HL-60 (cell line): Measurements from ENCODE around the gene EIF4B.

Source experiments
- DNase-seq, 2 experiments: peaks; one replicate each; pipeline ENCODE4 v3.0.0-alpha.2; 2010 to 2020; ENCODE audit warnings: low read depth in 1 of 2, low spot score in 1 of 2
- H3K27ac ChIP-seq: fragments of 250-450 bp; sonication (Bioruptor Pico); replicated peaks from 2 replicates; pipeline ENCODE4 v1.5.1; 2020; ENCODE audit warnings: mild to moderate bottlenecking, moderate library complexity
- H3K27me3 ChIP-seq: fragments of 250-450 bp; sonication (Bioruptor Pico); 2 replicates; pipeline ENCODE4 v1.5.1; 2021; ENCODE audit warnings: mild to moderate bottlenecking, moderate library complexity; ENCODE audit not compliant: insufficient read depth, poor library complexity, severe bottlenecking
- H3K4me3 ChIP-seq: replicated peaks from 2 replicates; pipeline ENCODE4 v1.5.1; 2011; ENCODE audit warnings: mild to moderate bottlenecking, control low read depth, low read length; ENCODE audit not compliant: insufficient read depth
- CTCF ChIP-seq: IDR thresholded peaks from one replicate; pipeline ENCODE4 v1.5.1; 2011; ENCODE audit warnings: low read length, control low read depth, inconsistent platforms; ENCODE audit not compliant: insufficient read depth
- GABPA ChIP-seq: IDR thresholded peaks from 2 replicates; pipeline ENCODE4 v1.6.1; 2012; ENCODE audit warnings: low read depth
- POLR2AphosphoS5 ChIP-seq: IDR thresholded peaks from 2 replicates; pipeline ENCODE4 v1.6.1; 2012; ENCODE audit warnings: low read depth
- REST ChIP-seq: IDR thresholded peaks from 2 replicates; pipeline ENCODE4 v1.6.1; 2012; ENCODE audit warnings: low read depth; ENCODE audit not compliant: insufficient replicate concordance
- SPI1 ChIP-seq: IDR thresholded peaks from 2 replicates; pipeline ENCODE4 v1.6.1; 2012; ENCODE audit warnings: low read depth, mild to moderate bottlenecking, borderline replicate concordance

EIF4B gene

GRCh38 chr12:52971679-52972329, 34.5 kb upstream of the EIF4B start:
- Histone ChIP-seq H3K4me3 (no peak overlapping the region), H3K27me3 (no peaks in the 10 kb centered on the region), H3K27ac (no peak overlapping the region)
- no peak for TF ChIP-seq REST
- no peak for TF ChIP-seq GABPA
- TF ChIP-seq SPI1: no peak
- DNase-seq: no peak

DNA sequence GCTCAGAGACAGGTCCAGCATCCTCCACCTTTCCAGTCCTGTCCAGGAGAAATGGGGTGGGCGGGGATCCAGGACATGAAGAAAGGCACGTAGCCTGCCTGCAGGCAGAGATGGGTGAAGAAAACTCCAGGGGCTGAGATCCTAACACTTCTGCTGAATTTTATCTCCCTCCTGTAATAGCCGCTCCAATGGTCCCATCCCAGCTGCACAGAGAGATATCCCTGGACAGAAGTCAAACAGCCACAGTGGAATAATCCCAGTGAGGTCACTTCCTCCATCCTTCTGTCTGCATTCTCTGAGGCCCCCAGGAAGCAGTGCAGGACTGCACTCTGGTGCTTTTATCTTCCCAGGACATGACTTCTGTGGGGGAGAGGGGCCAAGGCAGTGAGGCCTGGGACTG, 31.1 kb upstream of the EIF4B start:
- Histone ChIP-seq H3K27me3 (peaks cover 4% of the 10 kb centered on the region), H3K27ac (no peak overlapping the region), H3K4me3 (no peak overlapping the region)
- no peak for DNase-seq
- TF ChIP-seq SPI1 (no peak), POLR2AphosphoS5 (no peak), GABPA (no peak), CTCF (no peak), REST (no peak)

DNA sequence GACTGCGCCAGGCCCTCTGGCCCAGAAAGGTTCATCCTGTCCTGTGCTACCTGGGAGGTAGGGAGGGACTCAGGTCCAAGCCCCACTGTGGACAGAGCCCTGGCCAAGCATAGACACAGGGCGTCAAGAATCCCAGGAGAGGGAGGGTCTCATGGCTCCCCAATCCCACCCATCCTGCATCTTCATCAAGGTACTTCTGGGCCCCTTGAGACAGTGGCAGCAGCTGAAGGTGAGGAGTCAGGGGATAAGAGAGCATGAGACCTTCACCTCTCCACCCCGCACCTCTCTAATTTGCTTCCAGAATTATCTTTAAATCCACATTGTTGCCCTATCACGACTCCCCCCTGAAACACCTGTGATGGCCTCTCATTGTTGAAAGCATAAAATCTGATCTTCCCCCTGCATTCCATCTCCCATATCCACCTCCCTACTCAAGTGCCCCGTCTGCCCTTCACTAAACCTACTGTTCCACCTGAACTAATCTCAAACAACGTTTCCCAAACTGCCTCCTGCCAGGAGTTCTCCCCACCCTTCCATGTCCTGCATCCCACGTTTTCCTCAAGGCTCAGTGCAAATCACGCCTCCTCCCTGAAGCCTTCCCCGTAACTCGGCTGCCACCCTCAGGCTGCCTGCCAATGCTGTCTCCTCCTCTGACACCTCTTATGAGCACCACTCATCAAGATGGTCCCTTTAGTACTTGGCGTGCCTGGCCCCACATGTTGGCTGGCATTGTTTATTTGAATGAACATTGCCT, 30.3 kb upstream of the EIF4B start:
- DNase-seq: no peak
- Histone ChIP-seq H3K27ac (no peak overlapping the region), H3K4me3 (no peak overlapping the region), H3K27me3 (peaks cover 4% of the 10 kb centered on the region)
- TF ChIP-seq REST: no peak
- TF ChIP-seq POLR2AphosphoS5: no peak
- no peak for TF ChIP-seq SPI1
- no peak for TF ChIP-seq GABPA
- TF ChIP-seq CTCF: no peak
